Keratinocyte (primary cell): Measurements from ENCODE around the gene GPR160.

Source experiments
- CTCF ChIP-seq, 3 experiments: IDR thresholded peaks in 1 of 3; conservative IDR thresholded peaks in 1 of 3; optimal IDR thresholded peaks in 1 of 3; 2 replicates in 2 of 3; 3 replicates in 1 of 3; pipeline versions ENCODE3 to v1.5.1; 2011; ENCODE audit warnings: low read length in 3 of 3, mild to moderate bottlenecking in 3 of 3, moderate library complexity in 2 of 3, control low read depth in 1 of 3, inconsistent platforms in 1 of 3; ENCODE audit not compliant: insufficient read depth in 2 of 3; ENCODE audit errors: extremely low read depth in 1 of 3
- EZH2 ChIP-seq: IDR thresholded peaks from one replicate; pipeline ENCODE4 v1.6.1; 2012; ENCODE audit warnings: inconsistent platforms, mild to moderate bottlenecking, low read length, moderate library complexity

- TF ChIP-seq CTCF (optimal IDR thresholded peaks at IDR 0.05 in 1 of 3, IDR thresholded peaks at IDR 0.05 in 1 of 3, conservative IDR thresholded peaks at IDR 0.05 in 1 of 3; ENCODE audit: extremely low read depth in 1 of 3, insufficient read depth in 2 of 3, low read length in 3 of 3), result no peak
- no peak for TF ChIP-seq EZH2
These were observed 14.6 kb upstream of the GPR160 start for GRCh38 chr3:170023165-170023564.
